ENCODE results near the gene ITSN2. TPM values are rescaled to one million over a fixed set of nuclear protein-coding genes. Genes with fewer than 3 reads are reported as not detected.

The ITSN2 gene
- total RNA-seq, 2 donors from 2014 or later: 12.6 to 16.8 TPM

DNA sequence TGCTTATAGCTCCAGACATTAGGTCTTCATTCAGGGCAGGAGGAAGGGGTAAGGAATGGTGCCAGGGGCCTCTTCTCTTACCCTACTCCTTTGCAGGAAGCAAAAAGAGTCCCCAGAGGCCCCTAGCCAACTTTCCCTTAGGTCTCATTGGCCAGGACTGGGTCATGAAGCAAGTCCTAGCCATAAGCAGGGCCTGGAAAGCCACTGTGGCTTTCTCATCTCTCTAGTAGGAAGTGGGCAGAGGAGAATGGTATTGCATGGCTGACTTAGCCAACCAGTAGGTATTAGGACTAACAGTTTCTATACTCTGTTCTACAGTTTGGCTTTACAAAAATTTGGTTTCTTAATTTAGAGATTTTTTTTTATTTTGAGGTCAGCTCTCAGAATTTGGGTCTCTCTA is 180.7 kb downstream of the ITSN2 start:
- Mint-ChIP-seq H3K9me3 (no peaks in the 10 kb centered on the region), H3K4me3 (no peak overlapping the region)
- TF ChIP-seq, protein P1, sequence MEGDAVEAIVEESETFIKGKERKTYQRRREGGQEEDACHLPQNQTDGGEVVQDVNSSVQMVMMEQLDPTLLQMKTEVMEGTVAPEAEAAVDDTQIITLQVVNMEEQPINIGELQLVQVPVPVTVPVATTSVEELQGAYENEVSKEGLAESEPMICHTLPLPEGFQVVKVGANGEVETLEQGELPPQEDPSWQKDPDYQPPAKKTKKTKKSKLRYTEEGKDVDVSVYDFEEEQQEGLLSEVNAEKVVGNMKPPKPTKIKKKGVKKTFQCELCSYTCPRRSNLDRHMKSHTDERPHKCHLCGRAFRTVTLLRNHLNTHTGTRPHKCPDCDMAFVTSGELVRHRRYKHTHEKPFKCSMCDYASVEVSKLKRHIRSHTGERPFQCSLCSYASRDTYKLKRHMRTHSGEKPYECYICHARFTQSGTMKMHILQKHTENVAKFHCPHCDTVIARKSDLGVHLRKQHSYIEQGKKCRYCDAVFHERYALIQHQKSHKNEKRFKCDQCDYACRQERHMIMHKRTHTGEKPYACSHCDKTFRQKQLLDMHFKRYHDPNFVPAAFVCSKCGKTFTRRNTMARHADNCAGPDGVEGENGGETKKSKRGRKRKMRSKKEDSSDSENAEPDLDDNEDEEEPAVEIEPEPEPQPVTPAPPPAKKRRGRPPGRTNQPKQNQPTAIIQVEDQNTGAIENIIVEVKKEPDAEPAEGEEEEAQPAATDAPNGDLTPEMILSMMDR (conservative IDR thresholded peaks at IDR 0.05): no peak

DNA sequence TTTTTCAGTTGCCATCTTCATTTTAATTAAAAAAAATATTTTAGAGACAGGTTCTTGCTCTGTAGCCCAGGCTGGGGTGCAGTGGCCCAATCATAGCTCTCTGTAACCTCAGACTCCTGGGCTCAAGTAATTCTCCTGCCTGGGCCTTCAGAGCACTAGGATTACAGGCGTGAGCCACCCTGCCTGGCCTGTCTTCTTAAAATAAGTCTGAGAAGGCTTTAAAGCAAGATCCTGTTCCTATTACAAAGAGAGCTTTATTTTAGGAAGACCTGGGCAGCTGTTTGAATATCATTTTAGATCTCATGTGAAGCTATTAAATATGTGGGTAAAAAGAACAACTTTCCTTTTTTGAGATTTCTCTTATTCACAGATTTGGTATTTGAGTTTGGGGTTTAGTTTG is 184.0 kb downstream of the ITSN2 start:
- Histone ChIP-seq H3K27me3 (ENCODE audit: control insufficient read depth, insufficient read depth, low read length, poor library complexity, severe bottlenecking) (peaks cover 48% of the 10 kb centered on the region), H3K4me3 (ENCODE audit: low read length) (no peak overlapping the region), H3K9me3 (ENCODE audit: control insufficient read depth, low read length) (no peaks in the 10 kb centered on the region), H3K27ac (ENCODE audit: low read depth, low read length) (no peak overlapping the region), H3K9ac (ENCODE audit: extremely low read depth, low read length, poor library complexity, severe bottlenecking) (no peak overlapping the region), H3K4me1 (ENCODE audit: control insufficient read depth, insufficient read depth, low read length) (no peaks in the 10 kb centered on the region), H3K36me3 (ENCODE audit: control insufficient read depth, insufficient read depth, low read length) (no peaks in the 10 kb centered on the region)
- H3K36me3 Mint-ChIP-seq (ENCODE audit: low read depth): no peaks in the 10 kb centered on the region
- 89 to 90% methylated on average over 1 of the region's 1 CpG for WGBS, 2 experiments (ENCODE audit: insufficient coverage in 1 of 2, insufficient read length in 1 of 2)
- no peaks in the 10 kb centered on the region for H3K4me1 Mint-ChIP-seq
- no peak overlapping the region for H3K27ac Mint-ChIP-seq
- DNase-seq: no peak
- H3K27me3 Mint-ChIP-seq (ENCODE audit: insufficient read depth): peaks cover 45% of the 10 kb centered on the region
- TF ChIP-seq, protein P1 (conservative IDR thresholded peaks at IDR 0.05): no peak
- no peak overlapping the region for H3K4me3 Mint-ChIP-seq
- H3K9me3 Mint-ChIP-seq: peaks cover 6% of the 10 kb centered on the region

More for the DNA sequence above, 180.7 kb downstream of the ITSN2 start:
- H3K27ac Mint-ChIP-seq: no peak overlapping the region
- H3K36me3 Mint-ChIP-seq (ENCODE audit: low read depth): no peaks in the 10 kb centered on the region
- H3K4me3 ChIP-seq (ENCODE audit: low read length): no peak overlapping the region
- no peak overlapping the region for H3K27ac ChIP-seq (ENCODE audit: low read depth, low read length)
- no peaks in the 10 kb centered on the region for H3K9me3 ChIP-seq (ENCODE audit: control insufficient read depth, low read length)
- no peaks in the 10 kb centered on the region for H3K4me1 ChIP-seq (ENCODE audit: control insufficient read depth, insufficient read depth, low read length)
- no peaks in the 10 kb centered on the region for H3K36me3 ChIP-seq (ENCODE audit: control insufficient read depth, insufficient read depth, low read length)
- H3K27me3 Mint-ChIP-seq (ENCODE audit: insufficient read depth): peaks cover 57% of the 10 kb centered on the region
- H3K9ac ChIP-seq (ENCODE audit: extremely low read depth, low read length, poor library complexity, severe bottlenecking): no peak overlapping the region
- no peak for DNase-seq
- no peaks in the 10 kb centered on the region for H3K4me1 Mint-ChIP-seq
- H3K27me3 ChIP-seq (ENCODE audit: control insufficient read depth, insufficient read depth, low read length, poor library complexity, severe bottlenecking): peaks cover 66% of the 10 kb centered on the region

DNA sequence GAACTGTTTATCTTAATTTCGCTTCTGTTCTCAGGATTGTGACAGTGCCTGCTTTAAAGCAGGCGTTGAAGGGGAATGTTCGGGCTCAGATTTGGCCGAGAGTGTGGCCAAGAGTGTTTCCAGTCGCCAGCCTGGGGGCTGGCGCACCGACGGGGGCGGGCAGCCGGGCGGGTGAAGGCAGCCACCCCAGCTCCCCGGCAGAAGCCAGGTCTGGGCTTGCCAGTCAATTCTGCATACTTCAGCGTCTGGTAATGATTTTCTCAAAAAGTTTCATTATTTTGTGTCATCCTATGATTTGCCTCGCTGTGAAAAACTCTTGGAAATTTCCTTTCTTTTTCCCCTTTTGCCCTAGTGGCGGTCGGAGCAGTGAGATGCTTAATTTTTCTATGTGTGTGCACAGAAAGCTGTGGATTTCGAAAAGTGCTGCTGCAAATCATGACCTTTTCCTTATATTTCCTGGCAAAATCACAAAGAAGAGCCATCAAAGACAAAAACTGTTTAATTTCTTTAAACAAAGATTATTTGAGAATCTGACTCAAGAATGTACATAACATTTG is 184.6 kb downstream of the ITSN2 start:
- H3K27ac ChIP-seq (ENCODE audit: low read depth, low read length): no peak overlapping the region
- DNase-seq: no peak
- peaks cover 42% of the 10 kb centered on the region for H3K27me3 ChIP-seq (ENCODE audit: control insufficient read depth, insufficient read depth, low read length, poor library complexity, severe bottlenecking)
- Mint-ChIP-seq H3K27me3 (ENCODE audit: insufficient read depth) (peaks cover 43% of the 10 kb centered on the region), H3K4me1 (no peaks in the 10 kb centered on the region), H3K36me3 (ENCODE audit: low read depth) (no peaks in the 10 kb centered on the region), H3K4me3 (no peak overlapping the region), H3K27ac (no peak overlapping the region), H3K9me3 (peaks cover 6% of the 10 kb centered on the region)
- no peaks in the 10 kb centered on the region for H3K36me3 ChIP-seq (ENCODE audit: control insufficient read depth, insufficient read depth, low read length)
- no peak overlapping the region for H3K9ac ChIP-seq (ENCODE audit: extremely low read depth, low read length, poor library complexity, severe bottlenecking)
- H3K4me1 ChIP-seq (ENCODE audit: control insufficient read depth, insufficient read depth, low read length): no peaks in the 10 kb centered on the region
- TF ChIP-seq, protein P1 (conservative IDR thresholded peaks at IDR 0.05): peak; percentile 15
- H3K9me3 ChIP-seq (ENCODE audit: control insufficient read depth, low read length): no peaks in the 10 kb centered on the region
- 95 to 100% methylated on average over 12 to 17 of the region's 17 CpGs for WGBS, 2 experiments (ENCODE audit: insufficient coverage in 1 of 2, insufficient read length in 1 of 2)
- no peak overlapping the region for H3K4me3 ChIP-seq (ENCODE audit: low read length)

Measured in endodermal cell (in vitro differentiated cells).